HepG2 (cell line): Measurements from ENCODE around the gene ZMIZ1. TPM values are rescaled to one million over a fixed set of nuclear protein-coding genes. Genes with fewer than 3 reads are reported as not detected.

Experiments
- ARID2 ChIP-seq: sonication (generic); formaldehyde crosslinking; IDR thresholded peaks from 2 replicates; pipeline ENCODE4 v1.8.1; 2022; ENCODE audit warnings: mild to moderate bottlenecking, missing genetic modification reagents, borderline replicate concordance
- FOXJ3 ChIP-seq: sonication (generic); formaldehyde crosslinking; IDR thresholded peaks from 2 replicates; pipeline ENCODE4 v1.4.0; 2020; ENCODE audit warnings: missing genetic modification reagents, mild to moderate bottlenecking, borderline replicate concordance
- GPBP1L1 ChIP-seq: sonication (generic); formaldehyde crosslinking; IDR thresholded peaks from 2 replicates; pipeline ENCODE4 v1.5.0; 2020; ENCODE audit warnings: mild to moderate bottlenecking, missing genetic modification reagents
- HIC2 ChIP-seq: sonication (generic); formaldehyde crosslinking; IDR thresholded peaks from 2 replicates; pipeline ENCODE4 v1.9.0; 2022; ENCODE audit warnings: low read depth, missing genetic modification reagents
- HOXA5 ChIP-seq: sonication (generic); formaldehyde crosslinking; IDR thresholded peaks from 2 replicates; pipeline ENCODE4 v1.4.0; 2020; ENCODE audit warnings: missing genetic modification reagents
- NCOA1 ChIP-seq: sonication (generic); formaldehyde crosslinking; IDR thresholded peaks from 2 replicates; pipeline ENCODE4 v1.9.0; 2021; ENCODE audit warnings: missing genetic modification reagents
- NFIB ChIP-seq: sonication (generic); formaldehyde crosslinking; IDR thresholded peaks from 2 replicates; pipeline ENCODE4 v1.9.0; 2021; ENCODE audit warnings: missing genetic modification reagents, mild to moderate bottlenecking, borderline replicate concordance
- NRL ChIP-seq: sonication (generic); formaldehyde crosslinking; IDR thresholded peaks from 2 replicates; pipeline ENCODE4 v1.5.0; 2020; ENCODE audit warnings: missing genetic modification reagents, mild to moderate bottlenecking, moderate library complexity, borderline replicate concordance
- ZMYM4 ChIP-seq: sonication (generic); formaldehyde crosslinking; IDR thresholded peaks from 2 replicates; pipeline ENCODE4 v1.8.1; 2023; ENCODE audit warnings: mild to moderate bottlenecking, missing genetic modification reagents
- ZNF224 ChIP-seq: sonication (generic); formaldehyde crosslinking; IDR thresholded peaks from 2 replicates; pipeline ENCODE4 v1.5.0; 2020; ENCODE audit warnings: mild to moderate bottlenecking, missing genetic modification reagents
- ZNF383 ChIP-seq: sonication (generic); formaldehyde crosslinking; IDR thresholded peaks from 2 replicates; pipeline ENCODE4 v1.4.0; 2020; ENCODE audit warnings: missing genetic modification reagents, mild to moderate bottlenecking, borderline replicate concordance
- ZNF691 ChIP-seq: sonication (generic); formaldehyde crosslinking; IDR thresholded peaks from 2 replicates; pipeline ENCODE4 v1.4.0; 2020; ENCODE audit warnings: missing genetic modification reagents, low read depth, mild to moderate bottlenecking, borderline replicate concordance
- ZNF816 ChIP-seq: sonication (generic); formaldehyde crosslinking; IDR thresholded peaks from 2 replicates; pipeline ENCODE4 v1.8.0; 2022; ENCODE audit warnings: missing genetic modification reagents, mild to moderate bottlenecking, borderline replicate concordance
- ZSCAN31 ChIP-seq: sonication (generic); formaldehyde crosslinking; IDR thresholded peaks from 2 replicates; pipeline ENCODE4 v1.5.0; 2020; ENCODE audit warnings: low read depth, mild to moderate bottlenecking, missing genetic modification reagents
- polyA plus RNA-seq, 8 experiments: library from polyadenylated mRNA; depleted of rRNA in 3 of 8; stranded (reverse) in 7 of 8; unstranded in 1 of 8; fragments of >200 nt; fragmentation: Illumina TruSeq in 4 of 8; extraction: Trizol in 4 of 8; gene quantifications; 2 replicates each; pipeline versions ENCODE4 v1.2.1 to v1.2.3, GENCODE V29; 2011 to 2016; ENCODE audit warnings: low read depth in 4 of 8, missing spikeins in 1 of 8, mixed read lengths in 1 of 8; ENCODE audit not compliant: insufficient read depth in 1 of 8
- total RNA-seq, 5 experiments: library from RNA; depleted of rRNA; stranded (reverse); fragments of >200 nt; fragmentation: Illumina TruSeq; extraction: Trizol; gene quantifications; 2 replicates each; pipeline ENCODE4 v1.2.3, GENCODE V29; 2016; ENCODE audit warnings: low read depth in 1 of 5
- TF ChIP-seq, protein P1 (sequence below): sonication (generic); formaldehyde crosslinking; IDR thresholded peaks from 2 replicates; pipeline ENCODE4 v1.4.0; 2020; ENCODE audit warnings: missing genetic modification reagents
- TF ChIP-seq, protein P2 (sequence below): sonication (generic); formaldehyde crosslinking; IDR thresholded peaks from 2 replicates; pipeline ENCODE4 v1.8.0; 2022; ENCODE audit warnings: mild to moderate bottlenecking, missing genetic modification reagents
- TF ChIP-seq, protein P3 (sequence below): sonication (generic); formaldehyde crosslinking; IDR thresholded peaks from 2 replicates; pipeline ENCODE4 v1.4.0; 2020; ENCODE audit warnings: missing genetic modification reagents, borderline replicate concordance

ZMIZ1 gene
- total and polyA plus RNA-seq, 2 of the 13 experiments (the other 11 are each of a cell fraction or from before 2014, with no cell fraction given), result 5.3 to 10.2 TPM

DNA sequence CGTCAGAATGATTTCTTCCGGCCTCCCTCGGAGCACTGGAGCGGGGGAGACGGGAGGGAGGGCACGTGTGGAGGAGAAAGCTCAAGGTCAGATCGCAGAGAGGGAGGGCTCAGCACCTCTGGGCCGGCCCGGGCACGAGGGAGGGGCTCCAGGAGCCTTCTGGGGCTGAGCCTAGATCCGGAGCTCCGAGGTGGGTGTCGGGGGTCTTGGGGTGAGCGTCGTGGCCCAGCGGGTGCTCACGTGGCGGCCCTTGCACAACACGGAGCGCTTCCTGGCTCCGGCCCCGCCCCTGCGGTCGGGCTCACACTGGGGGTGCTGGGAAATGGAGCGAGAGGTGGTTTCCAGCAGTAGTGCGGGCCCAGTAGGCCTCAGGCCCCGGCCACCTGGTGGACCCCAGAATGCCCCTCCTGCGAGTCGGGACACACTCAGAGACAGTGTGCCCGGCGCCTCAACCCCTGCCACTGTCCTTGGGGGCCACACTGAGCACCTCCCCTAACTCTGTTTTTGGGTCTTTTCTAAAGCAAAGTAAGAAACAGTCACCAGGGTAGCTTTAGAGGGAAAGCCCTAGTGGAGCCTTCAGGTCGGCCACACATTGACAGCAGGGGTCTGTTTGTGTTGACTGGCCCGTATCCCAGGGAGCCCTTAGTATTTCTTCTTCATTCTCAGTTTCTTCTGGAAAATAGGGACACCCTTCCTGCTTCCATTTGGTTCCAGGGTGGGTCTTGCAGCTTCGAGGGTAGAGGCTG lies 279.3 kb downstream of the ZMIZ1 start (continued):
- TF ChIP-seq ZNF224 (CRISPR knock-in tag) (no peak), ARID2 (CRISPR knock-in tag) (no peak), ZMYM4 (CRISPR knock-in tag) (peak; percentile 3), ZNF691 (CRISPR knock-in tag) (no peak; the same call in 1 of the 2 replicates), NCOA1 (CRISPR knock-in tag) (peak; percentile 76; the same call in 1 of the 2 replicates), HIC2 (0 out of 2 replicates have a peak, but pooled peaks have one; percentile 15), FOXJ3 (CRISPR knock-in tag) (0 out of 2 replicates have a peak, but pooled peaks have one; percentile 37), ZNF383 (CRISPR knock-in tag) (no peak), HOXA5 (CRISPR knock-in tag) (no peak; the same call in 1 of the 2 replicates), NFIB (no peak), ZSCAN31 (CRISPR knock-in tag) (peak; percentile 31; the same call in 1 of the 2 replicates), GPBP1L1 (CRISPR knock-in tag) (no peak), ZNF816 (CRISPR knock-in tag) (no peak), NRL (0 out of 2 replicates have a peak, but pooled peaks have one; percentile 55)
- TF ChIP-seq, protein P1, sequence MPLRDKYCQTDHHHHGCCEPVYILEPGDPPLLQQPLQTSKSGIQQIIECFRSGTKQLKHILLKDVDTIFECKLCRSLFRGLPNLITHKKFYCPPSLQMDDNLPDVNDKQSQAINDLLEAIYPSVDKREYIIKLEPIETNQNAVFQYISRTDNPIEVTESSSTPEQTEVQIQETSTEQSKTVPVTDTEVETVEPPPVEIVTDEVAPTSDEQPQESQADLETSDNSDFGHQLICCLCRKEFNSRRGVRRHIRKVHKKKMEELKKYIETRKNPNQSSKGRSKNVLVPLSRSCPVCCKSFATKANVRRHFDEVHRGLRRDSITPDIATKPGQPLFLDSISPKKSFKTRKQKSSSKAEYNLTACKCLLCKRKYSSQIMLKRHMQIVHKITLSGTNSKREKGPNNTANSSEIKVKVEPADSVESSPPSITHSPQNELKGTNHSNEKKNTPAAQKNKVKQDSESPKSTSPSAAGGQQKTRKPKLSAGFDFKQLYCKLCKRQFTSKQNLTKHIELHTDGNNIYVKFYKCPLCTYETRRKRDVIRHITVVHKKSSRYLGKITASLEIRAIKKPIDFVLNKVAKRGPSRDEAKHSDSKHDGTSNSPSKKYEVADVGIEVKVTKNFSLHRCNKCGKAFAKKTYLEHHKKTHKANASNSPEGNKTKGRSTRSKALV, result peak; percentile 78; the same call in 1 of the 2 replicates
- TF ChIP-seq, protein P2, sequence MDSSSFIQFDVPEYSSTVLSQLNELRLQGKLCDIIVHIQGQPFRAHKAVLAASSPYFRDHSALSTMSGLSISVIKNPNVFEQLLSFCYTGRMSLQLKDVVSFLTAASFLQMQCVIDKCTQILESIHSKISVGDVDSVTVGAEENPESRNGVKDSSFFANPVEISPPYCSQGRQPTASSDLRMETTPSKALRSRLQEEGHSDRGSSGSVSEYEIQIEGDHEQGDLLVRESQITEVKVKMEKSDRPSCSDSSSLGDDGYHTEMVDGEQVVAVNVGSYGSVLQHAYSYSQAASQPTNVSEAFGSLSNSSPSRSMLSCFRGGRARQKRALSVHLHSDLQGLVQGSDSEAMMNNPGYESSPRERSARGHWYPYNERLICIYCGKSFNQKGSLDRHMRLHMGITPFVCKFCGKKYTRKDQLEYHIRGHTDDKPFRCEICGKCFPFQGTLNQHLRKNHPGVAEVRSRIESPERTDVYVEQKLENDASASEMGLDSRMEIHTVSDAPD, result no peak
- TF ChIP-seq, protein P3, sequence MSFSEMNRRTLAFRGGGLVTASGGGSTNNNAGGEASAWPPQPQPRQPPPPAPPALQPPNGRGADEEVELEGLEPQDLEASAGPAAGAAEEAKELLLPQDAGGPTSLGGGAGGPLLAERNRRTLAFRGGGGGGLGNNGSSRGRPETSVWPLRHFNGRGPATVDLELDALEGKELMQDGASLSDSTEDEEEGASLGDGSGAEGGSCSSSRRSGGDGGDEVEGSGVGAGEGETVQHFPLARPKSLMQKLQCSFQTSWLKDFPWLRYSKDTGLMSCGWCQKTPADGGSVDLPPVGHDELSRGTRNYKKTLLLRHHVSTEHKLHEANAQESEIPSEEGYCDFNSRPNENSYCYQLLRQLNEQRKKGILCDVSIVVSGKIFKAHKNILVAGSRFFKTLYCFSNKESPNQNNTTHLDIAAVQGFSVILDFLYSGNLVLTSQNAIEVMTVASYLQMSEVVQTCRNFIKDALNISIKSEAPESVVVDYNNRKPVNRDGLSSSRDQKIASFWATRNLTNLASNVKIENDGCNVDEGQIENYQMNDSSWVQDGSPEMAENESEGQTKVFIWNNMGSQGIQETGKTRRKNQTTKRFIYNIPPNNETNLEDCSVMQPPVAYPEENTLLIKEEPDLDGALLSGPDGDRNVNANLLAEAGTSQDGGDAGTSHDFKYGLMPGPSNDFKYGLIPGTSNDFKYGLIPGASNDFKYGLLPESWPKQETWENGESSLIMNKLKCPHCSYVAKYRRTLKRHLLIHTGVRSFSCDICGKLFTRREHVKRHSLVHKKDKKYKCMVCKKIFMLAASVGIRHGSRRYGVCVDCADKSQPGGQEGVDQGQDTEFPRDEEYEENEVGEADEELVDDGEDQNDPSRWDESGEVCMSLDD (CRISPR knock-in tag), result peak; percentile 23; the same call in 1 of the 2 replicates
